ENCODE results near the gene PARD3.
"Not testable (repeated sequence)": the region's sequence is repeated elsewhere in the genome, so short reads cannot be mapped to it uniquely, and the experiment has no call there.

The PARD3 gene

GRCh38 chr10:34462993-34463392, 352.1 kb downstream of the PARD3 start:
- H3K4me3 ChIP-seq (ENCODE audit: low read depth in 1 of 2, low read length in 2 of 2) = no peak overlapping the region

GRCh38 chr10:34462056-34462455, 353.0 kb downstream of the PARD3 start:
- H3K4me3 ChIP-seq (ENCODE audit: low read depth in 1 of 2, low read length in 2 of 2) = no peak overlapping the region

More at GRCh38 chr10:34462993-34463392, 352.1 kb downstream of the PARD3 start:
- Histone ChIP-seq H3K36me3 (ENCODE audit: control insufficient read depth in 1 of 2, insufficient read depth in 2 of 2, low read length in 2 of 2) (no peaks in the 10 kb centered on the region), H3K27me3 (ENCODE audit: control insufficient read depth in 1 of 2, insufficient read depth in 2 of 2, low read length in 2 of 2) (no peaks in the 10 kb centered on the region), H3K27ac (ENCODE audit: low read depth, low read length) (no peak overlapping the region), H3K4me1 (ENCODE audit: control insufficient read depth in 1 of 2, insufficient read depth in 2 of 2, low read length in 2 of 2) (no peaks in the 10 kb centered on the region), H3K9me3 (ENCODE audit: control insufficient read depth in 1 of 2, low read length in 2 of 2) (no peaks in the 10 kb centered on the region), H3K9ac (ENCODE audit: low read depth in 1 of 2, low read length in 2 of 2) (no peak overlapping the region)

GRCh38 chr10:34454590-34455261, 360.4 kb downstream of the PARD3 start:
- Histone ChIP-seq H3K4me1 (ENCODE audit: control insufficient read depth in 1 of 2, insufficient read depth in 2 of 2, low read length in 2 of 2) (no peaks in the 10 kb centered on the region), H3K4me3 (ENCODE audit: low read depth in 1 of 2, low read length in 2 of 2) (no peak overlapping the region), H3K36me3 (ENCODE audit: control insufficient read depth in 1 of 2, insufficient read depth in 2 of 2, low read length in 2 of 2) (no peaks in the 10 kb centered on the region), H3K9ac (ENCODE audit: low read depth in 1 of 2, low read length in 2 of 2) (no peak overlapping the region), H3K9me3 (ENCODE audit: control insufficient read depth in 1 of 2, low read length in 2 of 2) (no peaks in the 10 kb centered on the region), H3K27ac (ENCODE audit: low read depth, low read length) (no peak overlapping the region), H3K27me3 (ENCODE audit: control insufficient read depth in 1 of 2, insufficient read depth in 2 of 2, low read length in 2 of 2) (no peaks in the 10 kb centered on the region)

More at GRCh38 chr10:34462056-34462455, 353.0 kb downstream of the PARD3 start:
- no peaks in the 10 kb centered on the region for H3K27me3 ChIP-seq (ENCODE audit: control insufficient read depth in 1 of 2, insufficient read depth in 2 of 2, low read length in 2 of 2)
- H3K36me3 ChIP-seq (ENCODE audit: control insufficient read depth in 1 of 2, insufficient read depth in 2 of 2, low read length in 2 of 2) = no peaks in the 10 kb centered on the region
- no peak overlapping the region for H3K27ac ChIP-seq (ENCODE audit: low read depth, low read length)
- no peaks in the 10 kb centered on the region for H3K4me1 ChIP-seq (ENCODE audit: control insufficient read depth in 1 of 2, insufficient read depth in 2 of 2, low read length in 2 of 2)
- no peaks in the 10 kb centered on the region for H3K9me3 ChIP-seq (ENCODE audit: control insufficient read depth in 1 of 2, low read length in 2 of 2)
- H3K9ac ChIP-seq (ENCODE audit: low read depth in 1 of 2, low read length in 2 of 2) = no peak overlapping the region

GRCh38 chr10:34449836-34450235, 365.3 kb downstream of the PARD3 start:
- H3K4me3 ChIP-seq (ENCODE audit: low read depth in 1 of 2, low read length in 2 of 2) = no peak overlapping the region
- no peaks in the 10 kb centered on the region for H3K36me3 ChIP-seq (ENCODE audit: control insufficient read depth in 1 of 2, insufficient read depth in 2 of 2, low read length in 2 of 2)
- H3K27me3 ChIP-seq (ENCODE audit: control insufficient read depth in 1 of 2, insufficient read depth in 2 of 2, low read length in 2 of 2) = no peaks in the 10 kb centered on the region
- H3K4me1 ChIP-seq (ENCODE audit: control insufficient read depth in 1 of 2, insufficient read depth in 2 of 2, low read length in 2 of 2) = no peaks in the 10 kb centered on the region
- H3K9ac ChIP-seq (ENCODE audit: low read depth in 1 of 2, low read length in 2 of 2) = no peak overlapping the region
- no peak overlapping the region for H3K27ac ChIP-seq (ENCODE audit: low read depth, low read length)
- no peaks in the 10 kb centered on the region for H3K9me3 ChIP-seq (ENCODE audit: control insufficient read depth in 1 of 2, low read length in 2 of 2)

GRCh38 chr10:34446049-34446448, 369.0 kb downstream of the PARD3 start:
- Histone ChIP-seq H3K4me3 (ENCODE audit: low read depth in 1 of 2, low read length in 2 of 2) (no peak overlapping the region), H3K9ac (ENCODE audit: low read depth in 1 of 2, low read length in 2 of 2) (no peak overlapping the region), H3K36me3 (ENCODE audit: control insufficient read depth in 1 of 2, insufficient read depth in 2 of 2, low read length in 2 of 2) (no peaks in the 10 kb centered on the region), H3K9me3 (ENCODE audit: control insufficient read depth in 1 of 2, low read length in 2 of 2) (no peaks in the 10 kb centered on the region), H3K4me1 (ENCODE audit: control insufficient read depth in 1 of 2, insufficient read depth in 2 of 2, low read length in 2 of 2) (peaks cover 0 to 9% of the 10 kb centered on the region in 2 donors), H3K27me3 (ENCODE audit: control insufficient read depth in 1 of 2, insufficient read depth in 2 of 2, low read length in 2 of 2) (no peaks in the 10 kb centered on the region), H3K27ac (ENCODE audit: low read depth, low read length) (no peak overlapping the region)

- Histone ChIP-seq H3K4me3 (ENCODE audit: low read depth in 1 of 2, low read length in 2 of 2) (no peak overlapping the region), H3K9me3 (ENCODE audit: control insufficient read depth in 1 of 2, low read length in 2 of 2) (no peaks in the 10 kb centered on the region), H3K36me3 (ENCODE audit: control insufficient read depth in 1 of 2, insufficient read depth in 2 of 2, low read length in 2 of 2) (no peaks in the 10 kb centered on the region), H3K27ac (ENCODE audit: low read depth, low read length) (no peak overlapping the region), H3K27me3 (ENCODE audit: control insufficient read depth in 1 of 2, insufficient read depth in 2 of 2, low read length in 2 of 2) (no peaks in the 10 kb centered on the region), H3K9ac (ENCODE audit: low read depth in 1 of 2, low read length in 2 of 2) (no peak overlapping the region), H3K4me1 (ENCODE audit: control insufficient read depth in 1 of 2, insufficient read depth in 2 of 2, low read length in 2 of 2) (peaks cover 0 to 9% of the 10 kb centered on the region in 2 donors)
These were observed 370.6 kb downstream of the PARD3 start for GRCh38 chr10:34444223-34445183.

- not testable (repeated sequence) for H3K27ac ChIP-seq (ENCODE audit: low read depth, low read length); H3K36me3 ChIP-seq (ENCODE audit: control insufficient read depth in 1 of 2, insufficient read depth in 2 of 2, low read length in 2 of 2)
These were observed 375.7 kb downstream of the PARD3 start for GRCh38 chr10:34439386-34439785.

GRCh38 chr10:34438741-34439140, 376.4 kb downstream of the PARD3 start:
- Histone ChIP-seq H3K4me1 (ENCODE audit: control insufficient read depth in 1 of 2, insufficient read depth in 2 of 2, low read length in 2 of 2) (no peaks in the 10 kb centered on the region), H3K27ac (ENCODE audit: low read depth, low read length) (no peak overlapping the region), H3K9ac (ENCODE audit: low read depth in 1 of 2, low read length in 2 of 2) (no peak overlapping the region), H3K4me3 (ENCODE audit: low read depth in 1 of 2, low read length in 2 of 2) (no peak overlapping the region), H3K9me3 (ENCODE audit: control insufficient read depth in 1 of 2, low read length in 2 of 2) (no peaks in the 10 kb centered on the region), H3K27me3 (ENCODE audit: control insufficient read depth in 1 of 2, insufficient read depth in 2 of 2, low read length in 2 of 2) (no peaks in the 10 kb centered on the region), H3K36me3 (ENCODE audit: control insufficient read depth in 1 of 2, insufficient read depth in 2 of 2, low read length in 2 of 2) (no peaks in the 10 kb centered on the region)

More at GRCh38 chr10:34439386-34439785, 375.7 kb downstream of the PARD3 start:
- H3K4me1 ChIP-seq (ENCODE audit: control insufficient read depth in 1 of 2, insufficient read depth in 2 of 2, low read length in 2 of 2); H3K4me3 ChIP-seq (ENCODE audit: low read depth in 1 of 2, low read length in 2 of 2); H3K27me3 ChIP-seq (ENCODE audit: control insufficient read depth in 1 of 2, insufficient read depth in 2 of 2, low read length in 2 of 2); H3K9me3 ChIP-seq (ENCODE audit: control insufficient read depth in 1 of 2, low read length in 2 of 2); H3K9ac ChIP-seq (ENCODE audit: low read depth in 1 of 2, low read length in 2 of 2): not testable (repeated sequence)

GRCh38 chr10:34437906-34438305, 377.2 kb downstream of the PARD3 start:
- Histone ChIP-seq H3K9ac (ENCODE audit: low read depth in 1 of 2, low read length in 2 of 2) (no peak overlapping the region), H3K4me1 (ENCODE audit: control insufficient read depth in 1 of 2, insufficient read depth in 2 of 2, low read length in 2 of 2) (no peaks in the 10 kb centered on the region), H3K36me3 (ENCODE audit: control insufficient read depth in 1 of 2, insufficient read depth in 2 of 2, low read length in 2 of 2) (no peaks in the 10 kb centered on the region), H3K4me3 (ENCODE audit: low read depth in 1 of 2, low read length in 2 of 2) (no peak overlapping the region), H3K9me3 (ENCODE audit: control insufficient read depth in 1 of 2, low read length in 2 of 2) (no peaks in the 10 kb centered on the region), H3K27ac (ENCODE audit: low read depth, low read length) (no peak overlapping the region), H3K27me3 (ENCODE audit: control insufficient read depth in 1 of 2, insufficient read depth in 2 of 2, low read length in 2 of 2) (no peaks in the 10 kb centered on the region)

GRCh38 chr10:34434119-34434594, 380.9 kb downstream of the PARD3 start:
- Histone ChIP-seq H3K4me3 (ENCODE audit: low read depth in 1 of 2, low read length in 2 of 2) (no peak overlapping the region), H3K4me1 (ENCODE audit: control insufficient read depth in 1 of 2, insufficient read depth in 2 of 2, low read length in 2 of 2) (no peaks in the 10 kb centered on the region), H3K9me3 (ENCODE audit: control insufficient read depth in 1 of 2, low read length in 2 of 2) (no peaks in the 10 kb centered on the region), H3K27me3 (ENCODE audit: control insufficient read depth in 1 of 2, insufficient read depth in 2 of 2, low read length in 2 of 2) (no peaks in the 10 kb centered on the region), H3K9ac (ENCODE audit: low read depth in 1 of 2, low read length in 2 of 2) (no peak overlapping the region), H3K27ac (ENCODE audit: low read depth, low read length) (no peak overlapping the region), H3K36me3 (ENCODE audit: control insufficient read depth in 1 of 2, insufficient read depth in 2 of 2, low read length in 2 of 2) (no peaks in the 10 kb centered on the region)

All from duodenal mucosa (tissue), 2 donors.